Fibroblast of skin of left biceps (primary cell): Measurements from ENCODE around the gene SPDYE4.

Experiments
- DNase-seq, 2 experiments: peaks; one replicate each; pipeline ENCODE4 v3.0.0-alpha.2; 2013; ENCODE audit warnings: low read depth in 2 of 2

The SPDYE4 gene

DNA sequence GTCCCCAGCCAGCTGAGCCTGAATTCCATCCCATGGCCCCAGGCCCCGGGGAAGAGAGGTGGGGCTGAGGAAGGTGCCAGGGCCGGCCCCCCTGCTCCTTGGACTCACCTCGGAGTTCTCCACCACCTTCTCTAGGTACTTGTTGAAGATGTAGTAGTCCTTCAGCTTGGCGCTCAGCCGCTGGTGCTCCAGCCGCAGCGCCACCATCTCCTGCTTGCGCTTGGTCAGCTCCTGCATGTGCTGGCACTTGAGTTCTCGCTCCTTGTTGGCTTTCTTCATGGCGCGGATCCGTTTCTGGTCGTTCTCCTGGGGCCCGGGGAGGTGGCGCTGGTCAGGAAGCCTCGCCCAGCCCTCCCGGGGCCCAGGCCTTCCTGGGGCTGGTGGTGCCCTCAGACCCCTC lies 17.0 kb downstream of the SPDYE4 start:
- DNase-seq, result no peak

GRCh38 chr17:8740486-8740885 lies 17.9 kb downstream of the SPDYE4 start:
- DNase-seq, result no peak

DNA sequence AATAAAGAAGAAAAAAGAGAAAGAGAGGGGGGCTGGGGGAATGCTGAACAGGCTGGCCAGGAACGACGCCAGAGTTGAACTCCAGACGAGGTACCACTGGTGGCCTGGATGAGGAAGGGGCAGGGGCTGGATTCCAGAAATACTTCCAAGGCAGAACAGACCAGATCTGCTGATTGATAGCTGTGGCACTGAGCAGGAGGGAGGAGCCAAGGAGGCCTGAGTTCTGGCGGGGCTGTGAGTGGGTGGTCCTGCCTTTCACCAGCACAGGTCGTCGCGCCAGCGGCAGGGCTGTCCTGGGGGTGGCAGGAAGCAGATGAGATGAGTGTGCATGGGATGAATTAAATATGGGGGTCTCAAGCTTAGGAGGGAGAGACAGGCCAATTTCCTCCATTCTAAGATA lies 19.2 kb downstream of the SPDYE4 start:
- DNase-seq, result no peak

- no peak for DNase-seq
Observed at GRCh38 chr17:8736796-8737195, 21.6 kb downstream of the SPDYE4 start.

GRCh38 chr17:8736362-8736761 lies 22.0 kb downstream of the SPDYE4 start:
- no peak for DNase-seq

DNA sequence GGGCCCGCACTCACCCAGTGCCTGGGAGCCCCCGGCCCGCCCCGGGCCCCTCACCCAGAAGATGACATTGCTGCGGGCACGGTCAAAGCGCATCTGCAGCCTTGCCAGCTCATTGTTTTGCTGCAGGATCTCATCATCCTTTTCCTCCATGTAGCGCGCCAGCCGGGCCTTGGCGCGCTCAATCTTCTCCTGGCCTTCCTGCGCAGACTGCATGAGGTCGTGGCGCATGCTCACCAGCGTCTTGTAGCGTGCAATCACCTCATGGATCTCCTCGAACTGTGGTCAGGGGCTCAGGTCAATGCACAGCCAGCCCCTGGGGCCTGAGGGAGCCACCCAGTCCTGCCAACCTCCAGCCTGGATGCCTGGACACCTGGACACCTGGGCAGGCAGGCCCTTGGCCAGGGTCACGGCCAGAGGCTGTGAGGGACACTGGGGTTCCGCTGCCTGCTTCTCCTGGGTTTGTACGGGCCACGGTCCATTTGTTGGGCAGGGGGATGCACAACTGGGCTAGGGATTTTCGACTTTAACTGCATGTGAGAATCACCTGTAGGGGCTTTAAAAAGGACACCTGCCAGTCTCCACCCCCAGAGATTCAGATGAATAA lies 22.9 kb downstream of the SPDYE4 start:
- DNase-seq, result no peak

GRCh38 chr17:8734876-8735275 lies 23.5 kb downstream of the SPDYE4 start:
- DNase-seq, result no peak

- no peak for DNase-seq
Observed at GRCh38 chr17:8732406-8733085, 25.8 kb downstream of the SPDYE4 start.

GRCh38 chr17:8729860-8730259 lies 28.5 kb downstream of the SPDYE4 start:
- DNase-seq, result no peak

- no peak for DNase-seq
Observed at GRCh38 chr17:8729421-8729820, 28.9 kb downstream of the SPDYE4 start.

- DNase-seq, result no peak
Observed at GRCh38 chr17:8728971-8729370, 29.4 kb downstream of the SPDYE4 start.

DNA sequence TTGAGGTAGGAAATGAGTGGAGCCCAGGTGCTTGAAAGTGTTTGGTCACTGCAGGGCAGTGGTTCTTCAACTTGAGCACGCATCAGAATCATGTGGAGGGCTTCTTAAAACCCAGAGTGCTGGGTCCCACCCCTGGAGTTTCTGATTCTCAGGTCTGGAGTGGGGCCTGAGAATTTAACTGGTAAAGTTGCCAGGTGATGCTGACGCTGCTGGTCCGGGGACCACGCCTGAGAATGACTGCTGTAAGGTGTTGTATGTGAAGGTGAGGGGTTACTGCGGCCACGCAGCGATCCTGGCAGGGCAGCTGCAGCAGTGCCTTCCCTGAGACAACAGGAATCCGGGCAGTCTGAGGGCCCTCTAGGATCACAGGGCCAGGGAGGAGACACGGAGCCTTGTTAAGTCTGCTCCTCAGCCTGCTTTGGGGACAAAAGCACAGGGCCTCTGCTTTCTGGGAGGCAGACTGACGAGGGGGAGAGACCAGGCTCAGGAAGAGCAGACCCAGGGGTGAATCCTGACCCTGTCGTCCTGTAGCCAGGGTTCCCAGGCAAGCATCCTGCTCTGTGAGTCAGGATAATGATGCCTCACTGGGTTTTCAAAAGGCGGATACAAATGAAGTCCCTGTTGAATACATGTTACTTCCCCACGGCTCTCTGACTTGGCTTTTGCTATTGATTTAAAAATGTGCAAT lies 30.0 kb downstream of the SPDYE4 start:
- no peak for DNase-seq

DNA sequence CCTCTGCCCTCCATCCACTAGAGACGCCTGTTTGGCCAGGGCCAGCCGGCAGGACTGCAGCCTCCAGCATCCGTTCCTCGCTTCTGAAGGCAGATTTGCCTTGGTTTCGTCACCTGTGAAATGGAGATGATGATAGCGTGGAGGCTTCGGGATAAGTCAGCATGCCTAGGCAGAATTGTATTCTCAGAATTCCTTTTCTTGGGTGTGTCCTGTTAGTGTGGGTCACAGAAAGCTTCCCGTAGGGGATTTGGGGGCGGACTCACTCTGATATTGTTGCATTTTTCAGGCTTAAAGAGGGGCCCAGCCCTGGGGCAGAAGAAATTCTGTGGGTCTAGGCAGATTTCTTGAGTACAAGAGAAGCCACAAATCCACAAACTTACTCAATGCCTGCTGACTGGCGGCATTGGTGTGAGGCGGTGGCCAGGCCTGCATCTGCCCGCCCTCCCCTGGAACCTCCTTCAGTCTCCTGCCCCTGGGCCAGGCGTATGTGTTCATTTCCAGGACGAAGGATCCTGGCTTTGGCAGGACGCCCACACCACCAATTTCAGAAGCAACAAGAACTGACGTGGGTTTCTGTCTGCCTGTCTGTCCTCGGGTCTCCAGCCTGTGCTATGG lies 31.3 kb downstream of the SPDYE4 start:
- no peak for DNase-seq

- no peak for DNase-seq
Observed at GRCh38 chr17:8725881-8726876, 32.2 kb downstream of the SPDYE4 start.

DNA sequence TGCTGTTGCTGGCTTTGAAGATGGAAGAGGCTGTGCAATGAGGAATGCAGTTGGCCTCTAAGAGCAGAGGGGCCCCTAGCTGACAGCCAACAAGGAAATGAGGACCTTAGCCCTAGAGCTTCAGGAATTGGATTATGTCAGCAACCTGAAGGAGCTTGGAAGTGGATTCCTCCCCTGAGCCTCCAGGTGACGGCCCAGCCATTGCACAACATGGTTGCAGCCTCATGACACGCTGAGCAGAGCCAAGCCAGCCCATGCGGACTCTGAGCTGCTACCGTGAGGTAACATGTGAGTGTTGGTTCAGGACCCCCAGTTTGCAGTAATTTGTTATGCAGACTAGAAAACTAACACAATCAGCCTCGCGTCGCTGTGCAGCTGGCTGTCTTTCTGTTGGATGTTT lies 33.9 kb downstream of the SPDYE4 start:
- DNase-seq, result no peak

- no peak for DNase-seq
Observed at GRCh38 chr17:8720596-8720995, 37.8 kb downstream of the SPDYE4 start.

- no peak for DNase-seq
Observed at GRCh38 chr17:8719291-8720246, 38.8 kb downstream of the SPDYE4 start.

DNA sequence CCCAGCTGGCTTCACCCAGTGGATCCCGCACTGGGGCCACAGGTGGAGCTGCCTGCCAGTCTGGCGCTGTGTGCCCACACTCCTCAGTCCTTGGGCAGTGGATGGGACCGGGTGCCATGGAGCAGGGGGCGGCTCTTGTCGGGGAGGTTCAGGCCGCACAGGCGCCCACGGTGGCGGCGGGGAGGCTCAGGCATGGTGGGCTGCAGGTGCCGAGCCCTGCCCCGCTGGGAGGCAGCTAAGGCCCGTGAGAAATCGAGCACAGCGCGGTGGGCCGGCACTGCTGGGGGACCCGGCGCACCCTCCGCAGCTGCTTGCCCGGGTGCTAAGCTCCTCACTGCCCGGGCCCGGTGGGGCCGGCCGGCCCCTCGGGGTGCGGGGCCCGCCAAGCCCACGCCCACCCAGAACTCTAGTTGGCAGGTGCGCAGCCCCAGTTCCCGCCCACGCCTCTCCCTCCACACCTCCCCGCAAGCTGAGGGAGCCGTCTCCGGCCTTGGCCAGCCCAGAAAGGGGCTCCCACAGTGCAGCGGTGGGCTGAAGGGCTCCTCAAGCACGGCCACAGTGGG lies 40.3 kb downstream of the SPDYE4 start:
- DNase-seq, result no peak

GRCh38 chr17:8713878-8714277 lies 44.5 kb downstream of the SPDYE4 start:
- no peak for DNase-seq

GRCh38 chr17:8713315-8713714 lies 45.0 kb downstream of the SPDYE4 start:
- no peak for DNase-seq
